ENCODE data around the gene SLC12A1. TPM values are rescaled to one million over a fixed set of nuclear protein-coding genes. Genes with fewer than 3 reads are reported as not detected.

Gene SLC12A1
- total RNA-seq, 2 donors from 2014 or later, result not detected

- Mint-ChIP-seq H3K27ac (peak overlapping the region in 1 of 2 donors; percentile 29), H3K36me3 (no peaks in the 10 kb centered on the region), H3K9me3 (no peaks in the 10 kb centered on the region)
- ATAC-seq (no peak), DNase-seq (ENCODE audit: low spot score in 2 of 2) (no peak)
Measured at GRCh38 chr15:48283396-48284145, 77.5 kb downstream of the SLC12A1 start.

GRCh38 chr15:48285329-48286214, 79.5 kb downstream of the SLC12A1 start:
- H3K36me3 Mint-ChIP-seq, result no peaks in the 10 kb centered on the region
- H3K27ac Mint-ChIP-seq, result no peak overlapping the region
- no peaks in the 10 kb centered on the region for H3K9me3 Mint-ChIP-seq
- ATAC-seq (peak; percentile 36 to 50), DNase-seq (ENCODE audit: low spot score in 2 of 2) (peak in 1 of 2 donors; percentile 58)

GRCh38 chr15:48289628-48290027, 83.5 kb downstream of the SLC12A1 start:
- no peak for ATAC-seq

GRCh38 chr15:48292458-48292857, 86.4 kb downstream of the SLC12A1 start:
- no peaks in the 10 kb centered on the region for H3K36me3 Mint-ChIP-seq
- H3K9me3 Mint-ChIP-seq, result no peaks in the 10 kb centered on the region
- ATAC-seq (no peak), DNase-seq (ENCODE audit: low spot score in 2 of 2) (no peak)
- H3K27ac Mint-ChIP-seq, result no peak overlapping the region

More at GRCh38 chr15:48289628-48290027, 83.5 kb downstream of the SLC12A1 start:
- H3K36me3 Mint-ChIP-seq, result no peaks in the 10 kb centered on the region
- no peaks in the 10 kb centered on the region for H3K9me3 Mint-ChIP-seq
- H3K27ac Mint-ChIP-seq, result no peak overlapping the region
- no peak for DNase-seq (ENCODE audit: low spot score in 2 of 2)

- no peaks in the 10 kb centered on the region for H3K9me3 Mint-ChIP-seq
- H3K36me3 Mint-ChIP-seq, result no peaks in the 10 kb centered on the region
- H3K27ac Mint-ChIP-seq, result no peak overlapping the region
- ATAC-seq (no peak), DNase-seq (ENCODE audit: low spot score in 2 of 2) (no peak)
Measured at GRCh38 chr15:48297668-48298067, 91.6 kb downstream of the SLC12A1 start.

- no peak for DNase-seq (ENCODE audit: low spot score in 2 of 2)
- no peak for ATAC-seq
- Mint-ChIP-seq H3K9me3 (no peaks in the 10 kb centered on the region), H3K36me3 (no peaks in the 10 kb centered on the region), H3K27ac (no peak overlapping the region)
Measured at GRCh38 chr15:48298914-48299313, 92.8 kb downstream of the SLC12A1 start.

- ATAC-seq (no peak), DNase-seq (ENCODE audit: low spot score in 2 of 2) (no peak)
- Mint-ChIP-seq H3K36me3 (no peaks in the 10 kb centered on the region), H3K9me3 (no peaks in the 10 kb centered on the region), H3K27ac (no peak overlapping the region)
Measured at GRCh38 chr15:48300038-48300437, 93.9 kb downstream of the SLC12A1 start.

GRCh38 chr15:48304398-48304797, 98.3 kb downstream of the SLC12A1 start:
- no peak for DNase-seq (ENCODE audit: low spot score in 2 of 2)
- no peak for ATAC-seq
- Mint-ChIP-seq H3K27ac (no peak overlapping the region), H3K9me3 (no peaks in the 10 kb centered on the region), H3K36me3 (no peaks in the 10 kb centered on the region)

- ATAC-seq, result no peak
- H3K9me3 Mint-ChIP-seq, result no peaks in the 10 kb centered on the region
- no peak for DNase-seq (ENCODE audit: low spot score in 2 of 2)
- no peak overlapping the region for H3K27ac Mint-ChIP-seq
- H3K36me3 Mint-ChIP-seq, result no peaks in the 10 kb centered on the region
Measured at GRCh38 chr15:48306639-48307038, 100.5 kb downstream of the SLC12A1 start.

GRCh38 chr15:48307586-48307985, 101.5 kb downstream of the SLC12A1 start:
- H3K27ac Mint-ChIP-seq, result no peak overlapping the region
- DNase-seq (ENCODE audit: low spot score in 2 of 2), result no peak
- ATAC-seq, result no peak
- no peaks in the 10 kb centered on the region for H3K9me3 Mint-ChIP-seq
- H3K36me3 Mint-ChIP-seq, result no peaks in the 10 kb centered on the region

GRCh38 chr15:48309740-48310139, 103.6 kb downstream of the SLC12A1 start:
- DNase-seq (ENCODE audit: low spot score in 2 of 2) (no peak), ATAC-seq (no peak)
- Mint-ChIP-seq H3K36me3 (no peaks in the 10 kb centered on the region), H3K9me3 (no peaks in the 10 kb centered on the region), H3K27ac (no peak overlapping the region)

- no peak for ATAC-seq
- H3K36me3 Mint-ChIP-seq, result no peaks in the 10 kb centered on the region
- no peak for DNase-seq (ENCODE audit: low spot score in 2 of 2)
- no peak overlapping the region for H3K27ac Mint-ChIP-seq
- H3K9me3 Mint-ChIP-seq, result no peaks in the 10 kb centered on the region
Measured at GRCh38 chr15:48313216-48313615, 107.1 kb downstream of the SLC12A1 start.

- H3K36me3 Mint-ChIP-seq, result no peaks in the 10 kb centered on the region
- H3K27ac Mint-ChIP-seq, result no peak overlapping the region
- DNase-seq (ENCODE audit: low spot score in 2 of 2) (no peak), ATAC-seq (no peak)
- no peaks in the 10 kb centered on the region for H3K9me3 Mint-ChIP-seq
Measured at GRCh38 chr15:48315041-48315440, 108.9 kb downstream of the SLC12A1 start.

GRCh38 chr15:48317221-48317620, 111.1 kb downstream of the SLC12A1 start:
- no peak for ATAC-seq
- no peaks in the 10 kb centered on the region for H3K9me3 Mint-ChIP-seq
- no peak for DNase-seq (ENCODE audit: low spot score in 2 of 2)
- no peak overlapping the region for H3K27ac Mint-ChIP-seq
- H3K36me3 Mint-ChIP-seq, result no peaks in the 10 kb centered on the region

GRCh38 chr15:48318131-48318530, 112.0 kb downstream of the SLC12A1 start:
- ATAC-seq (no peak), DNase-seq (ENCODE audit: low spot score in 2 of 2) (no peak)
- H3K36me3 Mint-ChIP-seq, result no peaks in the 10 kb centered on the region
- H3K9me3 Mint-ChIP-seq, result no peaks in the 10 kb centered on the region
- no peak overlapping the region for H3K27ac Mint-ChIP-seq

GRCh38 chr15:48323294-48323693, 117.2 kb downstream of the SLC12A1 start:
- no peak overlapping the region for H3K27ac Mint-ChIP-seq
- no peaks in the 10 kb centered on the region for H3K36me3 Mint-ChIP-seq
- H3K9me3 Mint-ChIP-seq, result no peaks in the 10 kb centered on the region
- ATAC-seq (no peak), DNase-seq (ENCODE audit: low spot score in 2 of 2) (no peak)

- H3K36me3 Mint-ChIP-seq, result peaks cover 0 to 2% of the 10 kb centered on the region in 2 donors
- no peaks in the 10 kb centered on the region for H3K9me3 Mint-ChIP-seq
- ATAC-seq (no peak), DNase-seq (ENCODE audit: low spot score in 2 of 2) (no peak)
- no peak overlapping the region for H3K27ac Mint-ChIP-seq
Measured at GRCh38 chr15:48324949-48325348, 118.8 kb downstream of the SLC12A1 start.

Data from activated naive CD4-positive, alpha-beta T cell treated with anti-CD3 and anti-CD28 coated beads, Interleukin-2, amount 50 U/mL, for 72 hours (primary cell).